Mammary epithelial cell (primary cell): ENCODE results near the gene RFX6.

ENCODE experiments used
- CTCF ChIP-seq, 2 donors: IDR thresholded peaks in 1 of 2; conservative IDR thresholded peaks in 1 of 2; 2 replicates each; pipeline ENCODE4 v1.5.1; 2011 to 2012; ENCODE audit warnings: inconsistent platforms in 2 of 2, low read length in 2 of 2, mild to moderate bottlenecking in 2 of 2, control low read depth in 1 of 2, low read depth in 1 of 2; ENCODE audit not compliant: insufficient read depth in 1 of 2; ENCODE audit errors: extremely low read depth in 1 of 2
- EZH2 ChIP-seq: IDR thresholded peaks from 2 replicates; pipeline ENCODE4 v1.6.1; 2012; ENCODE audit warnings: low read length, inconsistent platforms, borderline replicate concordance

- TF ChIP-seq CTCF (conservative IDR thresholded peaks at IDR 0.05 in 1 of 2, IDR thresholded peaks at IDR 0.05 in 1 of 2; ENCODE audit: extremely low read depth in 1 of 2, insufficient read depth in 1 of 2, low read depth in 1 of 2, low read length in 2 of 2), result no peak
- no peak for TF ChIP-seq EZH2
Observed at GRCh38 chr6:116941727-116942126, 64.7 kb downstream of the RFX6 start.
